HEK293 (cell line): ENCODE data around the gene UTP18.

Experiments used
- ZNF274 ChIP-seq, 2 experiments: fragments of 200-500 bp in 1 of 2; fragments of 450-650 bp in 1 of 2; sonication (Bioruptor generic) in 1 of 2; formaldehyde crosslinking in 1 of 2; IDR thresholded peaks; 2 replicates each; pipeline versions ENCODE4 v1.5.1 to v1.6.1; 2014 to 2016; ENCODE audit warnings: borderline replicate concordance in 1 of 2, inconsistent platforms in 1 of 2, low read length in 1 of 2, missing biosample characterization in 1 of 2, missing genetic modification characterization in 1 of 2
- ZNF423 ChIP-seq: fragments of 450-650 bp; formaldehyde crosslinking; IDR thresholded peaks from 2 replicates; pipeline ENCODE4 v1.5.1; 2016; ENCODE audit warnings: missing biosample characterization, missing genetic modification characterization

GRCh38 chr17:51230306-51230705, 30.0 kb upstream of the UTP18 start:
- TF ChIP-seq ZNF423 (no peak), ZNF274 (IDR thresholded peaks at IDR 0.05; ENCODE audit: low read length) (no peak), ZNF274 (tag by site-specific recombination; IDR thresholded peaks at IDR 0.05; ENCODE audit: borderline replicate concordance) (no peak)
